Fibroblast of villous mesenchyme (primary cell): ENCODE data around the gene RBM6. TPM values are rescaled to one million over a fixed set of nuclear protein-coding genes. Genes with fewer than 3 reads are reported as not detected.

Experiments
- DNase-seq: peaks from one replicate; pipeline ENCODE4 v3.0.0-alpha.2; 2010; ENCODE audit warnings: low read depth
- H3K4me3 ChIP-seq: 2 replicates; pipeline ENCODE4 v1.5.1; 2011; ENCODE audit warnings: low read depth, mild to moderate bottlenecking, low read length
- CTCF ChIP-seq: IDR thresholded peaks from 2 replicates; pipeline ENCODE4 v1.5.1; 2012; ENCODE audit warnings: low read depth, mild to moderate bottlenecking, low read length; ENCODE audit not compliant: insufficient read depth
- total RNA-seq: library from RNA; depleted of rRNA; stranded (reverse); fragments of >200 nt; gene quantifications from 2 replicates; pipeline ENCODE4 v1.2.3, GENCODE V29; 2012

The RBM6 gene
- total RNA-seq, 1 donor = 61.7 TPM

GRCh38 chr3:49992326-49992725 lies 52.4 kb downstream of the RBM6 start:
- no peak overlapping the region for H3K4me3 ChIP-seq
- no peak for TF ChIP-seq CTCF
- no peak for DNase-seq

GRCh38 chr3:49994476-49994875 lies 54.5 kb downstream of the RBM6 start:
- H3K4me3 ChIP-seq = no peak overlapping the region
- TF ChIP-seq CTCF = no peak
- no peak for DNase-seq

GRCh38 chr3:49996016-49996415 lies 56.1 kb downstream of the RBM6 start:
- no peak overlapping the region for H3K4me3 ChIP-seq
- DNase-seq = no peak
- TF ChIP-seq CTCF = no peak

DNA sequence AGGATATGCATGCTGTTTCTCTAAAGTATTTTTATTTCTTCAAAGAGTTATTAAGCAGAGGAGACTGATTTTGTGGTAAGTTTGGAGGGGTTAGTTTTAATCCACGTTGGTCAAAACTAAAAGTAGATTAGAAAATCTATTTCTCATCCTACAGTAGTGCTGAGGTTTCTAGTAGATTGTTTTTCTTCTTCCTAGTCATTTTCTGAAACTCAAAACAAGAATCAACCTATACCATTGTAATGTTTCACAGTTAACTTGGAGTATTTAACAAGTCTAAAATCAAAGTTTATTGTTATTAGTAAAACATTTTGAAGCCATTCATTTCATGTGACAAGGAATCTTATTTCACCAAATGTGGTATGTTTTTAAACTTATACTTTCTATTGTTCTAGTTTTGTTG lies 57.9 kb downstream of the RBM6 start:
- no peak for DNase-seq
- TF ChIP-seq CTCF = no peak

DNA sequence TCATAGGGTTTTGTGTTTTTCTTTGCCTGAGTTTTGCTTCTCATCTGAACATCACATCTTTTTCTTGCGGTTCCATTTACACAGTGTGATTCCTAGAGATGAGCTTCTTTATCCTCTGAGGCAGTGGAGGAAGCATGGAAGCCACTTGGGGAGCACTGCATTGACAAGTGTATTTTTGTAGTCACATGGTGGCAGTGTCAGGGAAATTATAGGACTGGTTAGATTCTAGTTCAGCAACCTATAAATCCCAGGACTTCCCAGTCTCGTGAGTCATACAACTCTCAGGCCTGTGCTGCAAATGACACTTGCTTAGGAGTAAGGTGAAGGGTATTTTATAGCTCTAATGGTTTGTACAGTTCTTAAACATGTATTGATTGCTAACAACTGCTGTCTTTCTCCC lies 58.4 kb downstream of the RBM6 start:
- no peak for TF ChIP-seq CTCF
- peak; percentile 55 for DNase-seq
- H3K4me3 ChIP-seq = no peak overlapping the region

More for the DNA sequence above, 57.9 kb downstream of the RBM6 start:
- no peak overlapping the region for H3K4me3 ChIP-seq

DNA sequence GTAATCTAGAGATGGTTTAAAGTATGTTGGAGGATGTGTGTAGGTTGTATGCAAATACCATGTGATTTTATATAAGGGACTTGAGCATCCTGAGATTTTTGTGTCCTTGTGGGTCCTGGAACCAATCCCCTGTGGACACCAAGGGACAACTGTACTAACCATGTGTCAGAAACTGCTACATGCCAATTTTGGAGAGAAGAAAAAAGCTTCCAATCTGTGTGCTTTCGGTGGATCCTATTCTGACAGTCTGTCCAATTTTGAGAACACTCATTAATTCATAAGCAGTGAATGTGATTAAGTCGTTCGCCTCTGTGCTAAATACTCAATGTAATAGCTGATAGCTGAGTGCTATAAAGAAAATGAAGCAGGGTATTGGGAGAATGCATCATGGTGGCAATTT lies 61.6 kb downstream of the RBM6 start:
- no peak for TF ChIP-seq CTCF
- DNase-seq = no peak
- H3K4me3 ChIP-seq = no peak overlapping the region

GRCh38 chr3:50003216-50003615 lies 63.3 kb downstream of the RBM6 start:
- no peak for TF ChIP-seq CTCF
- DNase-seq = no peak
- no peak overlapping the region for H3K4me3 ChIP-seq
